GM12892 (cell line): ENCODE measurements around the gene MKNK2.
"Not testable (repeated sequence)": the region's sequence is repeated elsewhere in the genome, so short reads cannot be mapped to it uniquely, and the experiment has no call there.

Source experiments
- DNase-seq: peaks from one replicate; pipeline ENCODE4 v3.0.0; 2011; ENCODE audit not compliant: insufficient read length
- FAIRE-seq: peaks from 2 replicates; lab custom pipeline; 2011; peaks lifted over from hg19 to GRCh38; lab: Jason Lieb, UNC
- POLR2A ChIP-seq: IDR thresholded peaks from 2 replicates; pipeline ENCODE4 v1.6.1; 2011; ENCODE audit warnings: low read depth, low read length, control low read depth
- POLR2AphosphoS5 ChIP-seq: IDR thresholded peaks from 2 replicates; pipeline ENCODE4 v1.6.1; 2011; ENCODE audit warnings: low read depth, low read length, control low read depth
- TAF1 ChIP-seq: IDR thresholded peaks from 2 replicates; pipeline ENCODE4 v1.6.1; 2011; ENCODE audit warnings: low read depth, mild to moderate bottlenecking, control low read depth, low read length, borderline replicate concordance

MKNK2 gene

DNA sequence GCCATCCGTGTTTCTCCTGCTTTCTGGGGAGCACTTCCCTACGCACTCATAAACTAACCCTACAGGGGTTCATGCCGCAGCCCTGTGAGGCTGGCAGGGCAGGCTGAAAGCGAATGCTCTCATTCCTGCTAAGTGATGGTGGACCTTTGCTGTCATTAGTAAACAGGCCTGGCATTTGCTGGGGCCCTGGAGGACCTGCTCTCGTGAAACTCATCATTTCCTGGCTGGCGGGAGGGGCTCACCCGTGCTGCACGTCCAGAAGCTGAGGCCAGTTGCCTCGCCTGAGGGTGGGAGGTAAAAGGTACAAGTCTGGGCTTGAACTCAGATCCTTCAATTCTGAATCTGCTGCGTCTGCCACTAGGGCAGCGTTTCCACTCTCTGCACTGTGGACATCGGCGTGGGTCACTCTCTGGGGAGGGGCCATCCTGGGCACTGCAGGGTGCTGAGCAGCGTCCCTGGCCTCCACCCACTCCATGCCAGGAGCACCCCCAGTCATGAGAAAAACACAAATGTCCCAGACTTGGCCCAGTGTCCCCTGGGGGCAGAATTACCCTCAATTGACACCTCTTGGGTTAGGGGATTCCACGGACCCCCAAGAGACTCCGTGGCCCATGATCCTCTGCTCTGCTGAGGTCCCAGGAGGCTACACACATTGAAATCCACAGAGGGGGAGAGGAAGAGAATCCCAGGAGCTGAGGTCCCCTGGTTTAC lies 38.1 kb upstream of the MKNK2 start:
- TF ChIP-seq POLR2AphosphoS5 (0 out of 2 replicates have a peak, but pooled peaks have one; percentile 12), TAF1 (no peak), POLR2A (0 out of 2 replicates have a peak, but pooled peaks have one; percentile 45)
- FAIRE-seq, result peak; percentile 93
- DNase-seq, result no peak

DNA sequence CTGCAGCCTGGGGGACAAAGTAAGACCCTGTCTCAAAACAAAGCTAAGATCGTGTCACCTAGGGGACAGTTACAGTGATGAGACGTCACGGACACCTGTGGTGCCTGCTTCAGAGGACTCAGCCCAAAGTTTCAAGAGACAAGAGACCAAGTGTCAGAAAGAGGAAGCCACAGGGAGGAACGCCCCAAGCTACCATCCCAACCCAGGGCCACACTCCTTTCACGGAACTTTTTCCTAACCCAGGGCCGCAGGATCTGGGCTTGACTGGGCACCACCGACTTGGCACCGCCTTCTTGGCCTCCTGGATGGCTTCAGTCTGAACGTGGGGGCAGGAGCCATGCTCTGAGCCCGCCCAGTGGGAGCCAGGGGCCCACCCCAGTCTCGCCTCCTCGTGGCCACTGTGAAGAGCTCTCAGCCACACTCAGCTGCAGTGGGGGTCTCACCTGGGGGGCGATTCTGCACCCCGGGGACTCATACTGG lies 36.6 kb upstream of the MKNK2 start:
- TF ChIP-seq POLR2A (peak; percentile 65; the same call in 1 of the 2 replicates), POLR2AphosphoS5 (no peak; the same call in 1 of the 2 replicates)
- DNase-seq (no peak), FAIRE-seq (peak; percentile 44)

DNA sequence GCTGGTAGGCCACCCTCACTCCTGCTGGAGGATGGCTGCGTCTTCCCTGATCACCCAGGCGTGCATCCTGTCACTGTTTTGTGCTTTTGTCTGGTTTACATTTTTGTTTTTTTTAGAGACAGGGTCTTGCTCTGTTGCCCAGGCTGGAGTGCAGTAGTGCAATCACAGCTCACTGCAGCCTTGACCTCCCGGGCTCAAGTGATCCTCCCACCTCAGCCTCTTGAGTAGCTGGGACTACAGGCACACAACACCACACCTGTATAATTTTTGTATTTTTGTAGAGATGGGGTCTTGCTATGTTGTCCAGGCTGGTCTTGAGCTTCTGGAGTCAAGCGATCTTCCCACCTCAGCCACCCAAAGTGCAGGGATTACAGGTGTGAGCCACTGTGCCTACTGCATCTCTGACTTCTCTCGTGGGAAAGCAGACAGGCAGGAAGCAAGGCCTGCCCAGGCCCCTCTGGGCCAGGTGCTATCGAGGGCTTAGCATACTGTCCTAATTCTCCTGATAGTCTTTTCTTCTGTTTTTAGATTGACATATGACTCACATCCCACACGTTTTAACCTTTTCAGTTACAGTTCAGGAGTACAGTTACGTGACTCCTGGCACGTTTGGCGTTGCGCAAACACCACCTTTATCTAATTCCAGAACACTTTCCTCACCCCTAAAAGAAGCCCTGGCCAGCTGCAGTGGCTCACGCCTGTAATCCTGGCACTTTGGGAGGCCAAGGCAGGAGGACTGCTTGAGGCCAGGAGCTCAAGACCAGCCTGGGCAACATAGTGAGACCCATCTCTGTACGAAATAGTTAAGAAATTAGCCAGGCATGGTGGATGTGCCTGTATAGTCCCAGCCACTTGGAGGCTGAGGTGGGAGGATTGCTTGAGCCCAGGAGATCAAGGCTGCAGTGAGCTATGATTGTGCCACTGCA lies 35.9 kb upstream of the MKNK2 start:
- TF ChIP-seq POLR2A, result peak; percentile 46; the same call in 1 of the 2 replicates
- DNase-seq, result not testable (repeated sequence)
- peak; percentile 76 for FAIRE-seq

DNA sequence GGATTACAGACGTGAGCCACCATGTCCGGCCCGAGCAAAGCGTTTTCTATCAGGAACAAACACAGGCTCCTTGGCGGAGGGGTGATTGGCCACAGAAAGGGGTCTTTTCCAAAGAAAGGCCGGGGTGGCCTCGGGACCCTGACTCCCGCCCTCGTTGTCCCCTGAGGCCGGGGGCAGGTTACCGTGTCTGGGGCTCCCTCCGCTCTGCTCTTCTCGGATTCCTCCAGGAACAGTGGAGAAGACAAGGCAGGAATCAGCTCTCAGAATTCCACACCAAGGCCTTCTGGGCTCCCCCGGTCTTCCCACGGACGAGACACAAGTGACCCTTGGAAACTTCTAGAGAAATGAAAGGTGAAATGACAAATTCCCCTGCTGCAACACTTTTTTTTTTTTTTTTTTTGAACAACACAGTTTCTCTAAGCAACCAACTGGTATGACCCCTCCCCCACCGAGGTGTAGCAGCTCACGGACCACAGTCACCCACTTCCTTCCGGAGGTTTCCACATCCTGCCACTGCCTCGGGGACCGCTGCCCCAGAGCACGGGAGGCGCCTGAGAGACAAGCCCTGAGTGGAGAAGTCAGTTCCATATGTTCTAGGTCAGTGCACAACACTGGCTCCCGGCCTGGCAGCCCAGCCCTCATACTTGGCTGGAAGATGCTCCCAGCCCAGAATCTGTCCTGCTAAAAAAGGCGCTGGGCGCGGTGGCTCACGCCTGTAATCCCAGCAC lies 34.1 kb upstream of the MKNK2 start:
- peak; percentile 88 for DNase-seq
- peak; percentile 97 for FAIRE-seq
- TF ChIP-seq POLR2A (peak; percentile 92), POLR2AphosphoS5 (peak; percentile 91), TAF1 (peak; percentile 88; the same call in 1 of the 2 replicates)

DNA sequence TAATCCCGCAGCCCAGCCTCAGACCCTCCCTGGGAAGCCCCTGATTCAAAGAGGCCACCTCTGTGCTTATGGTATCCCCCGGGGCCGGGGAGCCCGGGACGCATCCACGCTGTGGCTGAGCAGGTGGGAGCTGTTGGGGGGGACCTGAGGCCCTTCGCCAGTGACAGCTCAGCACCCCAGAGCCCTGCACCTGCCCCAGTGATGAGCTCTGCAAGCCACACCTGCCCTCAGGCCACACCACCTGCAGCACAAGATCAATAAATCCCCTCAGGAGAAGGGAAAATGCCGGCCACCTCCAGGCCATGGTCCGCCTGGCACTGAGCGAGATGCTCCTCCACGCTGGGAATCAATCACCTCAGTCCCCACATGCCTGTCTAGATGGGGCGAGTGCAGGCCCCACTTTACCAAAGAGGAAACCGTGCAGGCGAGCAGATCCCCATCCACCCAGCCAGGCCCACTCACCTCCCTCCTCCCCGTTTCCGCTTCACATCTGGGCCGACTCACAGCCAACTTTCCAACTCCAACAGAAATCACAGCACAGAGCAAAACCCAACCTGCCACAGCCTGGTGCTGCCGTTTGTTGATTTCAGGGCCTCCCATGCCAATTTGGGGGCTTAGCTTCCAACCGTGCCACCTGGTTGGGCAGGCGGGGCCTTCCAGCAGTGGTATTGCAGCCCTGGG lies 32.3 kb upstream of the MKNK2 start:
- TF ChIP-seq TAF1 (peak; percentile 53), POLR2AphosphoS5 (peak; percentile 52; the same call in 1 of the 2 replicates), POLR2A (peak; percentile 72)
- DNase-seq, result peak; percentile 76
- FAIRE-seq, result peak; percentile 94

DNA sequence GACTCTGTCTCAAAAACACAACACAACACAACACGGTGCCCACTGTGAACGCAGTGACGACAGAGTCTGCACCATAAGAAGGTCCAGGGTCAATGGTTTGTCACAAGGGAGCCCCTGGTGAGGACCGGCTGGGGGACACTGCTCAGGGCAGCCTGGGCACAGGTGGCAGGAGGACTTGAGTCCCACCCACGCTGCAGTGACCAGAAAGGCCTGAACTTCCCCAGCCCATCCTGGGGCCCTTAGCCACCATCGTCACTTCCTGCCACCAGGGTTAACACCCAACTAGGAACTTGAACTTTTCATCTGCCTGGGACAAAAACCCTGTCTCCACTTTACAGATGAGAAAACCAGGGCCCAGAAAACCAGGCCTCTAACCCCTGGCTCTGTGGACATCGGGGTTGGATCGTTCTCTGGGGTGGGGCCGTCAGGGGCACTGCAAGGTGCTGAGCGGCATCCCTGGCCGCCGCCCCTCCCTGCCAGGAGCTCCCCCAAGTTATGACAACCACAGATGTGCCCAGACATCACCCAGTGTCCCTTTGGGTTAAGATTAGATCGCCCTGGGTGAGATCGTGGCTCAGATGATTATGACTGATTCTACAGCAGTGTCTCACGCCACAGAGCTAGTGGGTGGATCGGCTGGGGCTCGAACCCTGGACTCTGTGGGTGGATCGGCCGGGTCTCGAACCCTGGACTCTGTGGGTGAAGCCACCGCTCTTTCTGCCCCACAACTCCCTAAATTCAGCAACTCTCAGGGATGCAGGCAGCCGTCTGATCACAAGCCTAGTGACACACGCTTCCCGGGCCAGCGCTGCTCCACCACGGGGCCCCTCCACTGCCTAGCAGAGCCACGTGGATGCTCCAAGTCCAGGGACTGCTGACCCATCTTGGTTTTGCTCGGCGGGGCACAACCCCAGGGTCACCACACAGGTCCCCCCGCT lies 31.1 kb upstream of the MKNK2 start:
- TF ChIP-seq POLR2AphosphoS5 (peak; percentile 27; the same call in 1 of the 2 replicates), POLR2A (no peak)
- FAIRE-seq (peak; percentile 68), DNase-seq (no peak)

DNA sequence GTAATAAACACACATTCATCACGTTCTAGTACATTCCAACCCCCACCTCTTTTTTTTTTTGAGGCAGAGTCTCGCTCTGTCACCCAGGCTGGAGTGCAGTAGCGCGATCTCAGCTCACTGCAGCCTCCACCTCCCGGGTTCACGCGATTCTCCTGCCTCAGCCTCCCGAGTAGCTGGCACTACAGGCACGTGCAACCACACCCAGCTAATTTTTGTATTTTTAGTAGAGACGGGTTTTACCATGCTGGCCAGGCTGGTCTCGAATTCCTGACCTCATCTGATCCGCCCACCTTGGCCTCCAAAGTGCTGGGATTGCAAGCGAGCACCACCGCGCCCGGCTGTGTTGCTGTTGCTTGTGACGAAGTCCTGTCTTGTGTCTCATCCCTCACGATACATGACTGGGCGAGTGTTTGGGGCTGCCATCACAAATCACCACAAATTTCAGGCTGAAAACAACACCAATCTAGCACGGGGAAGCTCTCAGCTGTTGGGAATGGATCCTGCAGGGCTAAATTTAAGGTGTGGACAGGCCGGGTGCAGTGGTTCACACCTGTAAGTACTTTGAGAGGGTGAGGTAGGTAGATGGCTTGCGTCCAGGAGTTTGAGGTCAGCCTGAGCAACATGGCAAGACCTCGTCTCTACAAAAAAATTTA lies 29.4 kb upstream of the MKNK2 start:
- DNase-seq (no peak), FAIRE-seq (no peak)
- no peak for TF ChIP-seq POLR2AphosphoS5

DNA sequence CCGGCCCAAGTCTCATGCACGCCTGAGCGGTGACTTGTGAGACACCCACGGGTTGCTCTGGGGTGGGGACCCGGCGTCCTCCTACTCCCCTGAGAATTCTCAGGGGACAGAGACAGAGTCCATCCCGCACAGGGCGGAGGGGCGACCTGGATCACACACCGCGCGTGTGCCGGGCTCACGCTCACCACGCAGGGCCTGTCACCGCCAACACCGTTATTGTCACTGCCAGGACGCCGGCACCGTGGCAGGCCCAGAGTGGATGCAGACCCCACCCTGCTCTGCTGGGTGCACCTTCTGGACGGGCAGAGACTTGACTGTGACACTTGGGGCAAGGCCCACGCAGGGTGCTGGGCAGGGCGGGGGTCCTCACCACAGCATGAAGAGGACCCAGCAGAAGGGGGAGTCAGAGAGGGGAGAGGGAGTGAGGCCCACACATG lies 28.8 kb upstream of the MKNK2 start:
- FAIRE-seq (no peak), DNase-seq (no peak)
- TF ChIP-seq TAF1 (no peak), POLR2AphosphoS5 (no peak; the same call in 1 of the 2 replicates), POLR2A (no peak)

DNA sequence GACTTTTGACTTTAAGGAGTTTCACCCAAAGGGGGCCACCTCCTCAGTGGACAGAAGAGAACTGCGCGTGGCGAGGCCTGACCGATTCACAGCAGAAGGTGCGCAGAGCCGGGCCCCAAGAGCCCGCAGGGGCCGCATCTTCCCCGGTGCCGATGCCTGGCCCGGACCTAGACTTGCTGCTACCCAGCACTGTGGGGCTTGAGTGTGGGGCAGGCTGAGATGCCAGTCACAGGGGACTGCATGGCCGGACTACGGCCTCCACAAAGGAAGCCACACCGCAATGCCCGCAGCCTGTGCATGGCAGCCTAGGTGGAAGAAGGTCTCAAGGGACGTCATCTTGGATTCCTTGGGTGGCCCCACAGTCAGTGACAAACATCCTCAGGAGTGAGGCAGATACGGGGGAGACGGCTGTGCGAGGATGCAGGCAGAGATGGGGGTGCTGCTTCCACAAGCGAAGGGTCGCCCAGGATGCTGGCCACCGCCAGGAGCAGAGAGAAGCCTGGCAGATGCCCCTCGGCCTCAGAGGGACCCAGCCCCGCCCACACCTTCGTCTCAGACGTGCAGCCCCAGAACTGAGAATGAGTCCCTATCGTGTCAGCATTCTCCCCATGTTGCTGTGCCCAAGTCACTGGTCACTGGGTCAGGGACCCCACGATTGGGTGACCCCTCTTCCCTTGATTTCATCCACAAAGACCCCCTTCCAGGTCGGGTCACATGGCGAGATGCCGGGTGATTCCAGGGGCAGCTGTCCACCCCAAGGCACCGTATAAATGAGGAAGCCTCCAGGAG lies 28.2 kb upstream of the MKNK2 start:
- TF ChIP-seq POLR2AphosphoS5, result no peak
- no peak for TF ChIP-seq POLR2A
- TF ChIP-seq TAF1, result no peak
- no peak for DNase-seq
- no peak for FAIRE-seq
